ENCODE measurements around the gene ARHGAP45. TPM values are rescaled to one million over a fixed set of nuclear protein-coding genes. Genes with fewer than 3 reads are reported as not detected.

The ARHGAP45 gene
- total RNA-seq, 1 donor from 2014 or later: 3.0 TPM

DNA sequence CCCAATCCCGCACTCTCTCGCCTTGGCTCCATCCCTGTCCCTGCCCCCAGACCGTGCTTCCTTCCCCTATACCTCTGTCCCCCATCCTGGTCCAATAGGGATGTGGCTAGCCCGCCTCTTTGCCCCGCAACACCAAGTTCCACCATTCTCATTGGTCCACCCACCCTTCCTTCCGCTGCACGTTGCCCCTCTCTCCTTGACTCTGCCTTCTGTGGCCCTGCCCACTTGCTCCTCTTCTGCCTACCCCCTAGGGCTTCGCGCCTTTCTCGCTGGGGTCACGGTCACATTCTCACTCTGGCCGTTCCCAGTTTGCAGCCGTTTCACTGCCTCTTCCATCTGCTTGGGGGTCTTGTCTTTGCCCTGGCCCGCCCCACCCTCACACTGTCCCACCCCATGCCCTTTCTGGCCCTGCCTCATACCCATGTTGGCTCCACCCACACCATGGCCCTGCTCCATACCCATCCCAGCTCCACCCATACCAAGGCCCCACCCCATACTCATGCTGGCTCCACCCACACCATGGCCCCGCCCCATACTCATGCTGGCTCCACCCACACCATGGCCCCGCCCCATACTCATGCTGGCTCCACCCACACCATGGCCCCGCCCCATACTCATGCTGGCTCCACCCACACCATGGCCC is 4.5 kb upstream of the ARHGAP45 start:
- H3K4me1 Mint-ChIP-seq (ENCODE audit: low read depth, unreplicated experiment): peaks cover 3% of the 10 kb centered on the region
- TF ChIP-seq CTCF (IDR thresholded peaks at IDR 0.05; ENCODE audit: insufficient read depth, low read depth, low read length): no peak
- no peak for TF ChIP-seq EZH2 (IDR thresholded peaks at IDR 0.05; ENCODE audit: insufficient read depth, low read length)
- H3K36me3 Mint-ChIP-seq (ENCODE audit: low read depth, unreplicated experiment): peaks cover 5% of the 10 kb centered on the region
- no peak overlapping the region for H3K27ac ChIP-seq (ENCODE audit: low read depth, low read length)
- DNase-seq (ENCODE audit: low read depth) (no peak), FAIRE-seq (no peak)
- H3K4me3 Mint-ChIP-seq (ENCODE audit: unreplicated experiment): no peak overlapping the region
- H3K79me2 ChIP-seq (ENCODE audit: insufficient read depth, low read length): no peaks in the 10 kb centered on the region
- peaks cover 14% of the 10 kb centered on the region for H3K9me3 ChIP-seq (ENCODE audit: insufficient read depth, low read depth, low read length)
- H3K4me1 ChIP-seq (ENCODE audit: insufficient read depth, low read length): peaks cover 3% of the 10 kb centered on the region
- no peak overlapping the region for H3K27ac Mint-ChIP-seq (ENCODE audit: unreplicated experiment)
- H3K4me2 ChIP-seq (ENCODE audit: low read length): no peak overlapping the region
- no peaks in the 10 kb centered on the region for H3K36me3 ChIP-seq (ENCODE audit: insufficient read depth, low read length)
- H3K9me3 Mint-ChIP-seq (ENCODE audit: unreplicated experiment): no peaks in the 10 kb centered on the region
- peaks cover 2% of the 10 kb centered on the region for H3K27me3 Mint-ChIP-seq (ENCODE audit: low read depth, unreplicated experiment)
- no peak overlapping the region for H2AFZ ChIP-seq (ENCODE audit: low read depth, low read length)
- peaks cover 9% of the 10 kb centered on the region for H4K20me1 ChIP-seq (ENCODE audit: insufficient read depth, low read length)
- H3K9ac ChIP-seq (ENCODE audit: low read length): no peak overlapping the region
- no peak overlapping the region for H3K4me3 ChIP-seq (ENCODE audit: insufficient read depth, low read depth, low read length)
- H3K27me3 ChIP-seq (ENCODE audit: insufficient read depth, low read length): peaks cover 5% of the 10 kb centered on the region

DNA sequence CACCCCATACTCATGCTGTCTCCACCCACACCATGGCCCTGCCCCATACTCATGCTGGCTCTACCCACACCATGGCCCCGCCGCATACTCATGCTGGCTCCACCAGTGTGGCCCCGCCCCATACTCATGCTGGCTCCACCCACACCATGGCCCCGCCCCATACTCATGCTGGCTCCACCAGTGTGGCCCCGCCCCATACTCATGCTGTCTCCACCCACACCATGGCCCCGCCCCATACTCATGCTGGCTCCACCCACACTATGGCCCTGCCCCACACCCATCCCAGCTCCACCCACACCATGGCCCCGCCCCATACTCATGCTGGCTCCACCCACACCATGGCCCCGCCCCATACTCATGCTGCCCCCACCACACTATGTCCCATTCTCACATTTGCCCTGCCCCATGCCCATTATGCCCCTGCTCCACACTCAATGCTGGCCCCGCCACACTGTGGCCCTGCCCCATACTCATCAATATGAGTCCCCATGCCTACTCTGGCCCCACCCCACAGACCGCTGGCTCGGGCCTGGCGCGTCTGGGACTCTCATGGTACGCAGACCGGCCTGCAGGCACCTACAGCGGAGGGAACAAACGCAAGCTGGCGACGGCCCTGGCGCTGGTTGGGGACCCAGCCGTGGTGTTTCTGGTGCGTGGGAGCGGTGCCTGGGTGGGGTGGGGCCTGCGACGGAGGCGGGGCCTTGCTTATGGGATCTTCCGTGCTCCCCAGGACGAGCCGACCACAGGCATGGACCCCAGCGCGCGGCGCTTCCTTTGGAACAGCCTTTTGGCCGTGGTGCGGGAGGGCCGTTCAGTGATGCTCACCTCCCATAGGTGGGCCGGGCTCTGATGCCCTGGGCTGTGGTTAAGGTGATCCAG is 3.7 kb upstream of the ARHGAP45 start:
- Histone ChIP-seq H3K4me2 (ENCODE audit: low read length) (no peak overlapping the region), H3K36me3 (ENCODE audit: insufficient read depth, low read length) (no peaks in the 10 kb centered on the region), H3K27me3 (ENCODE audit: insufficient read depth, low read length) (peaks cover 5% of the 10 kb centered on the region), H3K79me2 (ENCODE audit: insufficient read depth, low read length) (no peaks in the 10 kb centered on the region), H3K9me3 (ENCODE audit: insufficient read depth, low read depth, low read length) (peaks cover 7% of the 10 kb centered on the region), H3K4me3 (ENCODE audit: insufficient read depth, low read depth, low read length) (no peak overlapping the region), H2AFZ (ENCODE audit: low read depth, low read length) (no peak overlapping the region), H4K20me1 (ENCODE audit: insufficient read depth, low read length) (peaks cover 9% of the 10 kb centered on the region), H3K9ac (ENCODE audit: low read length) (no peak overlapping the region), H3K4me1 (ENCODE audit: insufficient read depth, low read length) (peaks cover 3% of the 10 kb centered on the region), H3K27ac (ENCODE audit: low read depth, low read length) (no peak overlapping the region)
- FAIRE-seq (no peak), DNase-seq (ENCODE audit: low read depth) (no peak)
- Mint-ChIP-seq H3K9me3 (ENCODE audit: unreplicated experiment) (no peaks in the 10 kb centered on the region), H3K4me3 (ENCODE audit: unreplicated experiment) (no peak overlapping the region), H3K4me1 (ENCODE audit: low read depth, unreplicated experiment) (peaks cover 3% of the 10 kb centered on the region), H3K36me3 (ENCODE audit: low read depth, unreplicated experiment) (no peaks in the 10 kb centered on the region), H3K27ac (ENCODE audit: unreplicated experiment) (peak overlapping the region; percentile 53), H3K27me3 (ENCODE audit: low read depth, unreplicated experiment) (peaks cover 6% of the 10 kb centered on the region)
- TF ChIP-seq EZH2 (IDR thresholded peaks at IDR 0.05; ENCODE audit: insufficient read depth, low read length) (no peak), CTCF (IDR thresholded peaks at IDR 0.05; ENCODE audit: insufficient read depth, low read depth, low read length) (no peak)

Data from astrocyte (in vitro differentiated cells and primary cell).